Measurements from ENCODE around the gene SERPINB13. TPM values are rescaled to one million over a fixed set of nuclear protein-coding genes. Genes with fewer than 3 reads are reported as not detected.
A peak's percentile ranks its signal among the peaks of the same experiment; 100 is the strongest.

Gene SERPINB13
- total RNA-seq, 4 donors from 2014 or later, result 168 to 354 (median 201) TPM

DNA sequence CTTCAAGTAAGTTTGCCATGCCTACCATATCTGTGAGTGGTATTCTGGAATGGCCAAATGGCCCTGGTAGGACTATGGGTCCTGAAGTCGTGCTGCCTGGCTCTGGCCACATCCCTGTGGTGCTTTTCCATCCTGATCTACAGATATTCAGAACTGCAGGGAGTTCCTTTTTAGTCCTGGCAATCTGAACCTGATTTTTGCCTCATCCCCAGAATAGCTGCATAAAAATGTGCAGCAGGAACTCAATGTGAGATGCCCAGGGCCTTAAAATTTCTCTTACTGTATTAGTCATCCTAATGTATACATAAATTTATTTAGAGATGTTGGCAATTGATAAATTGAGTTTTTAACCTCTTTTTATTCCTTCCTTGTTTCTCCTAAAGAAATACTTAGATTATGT, 5.3 kb downstream of the SERPINB13 start:
- WGBS, 2 donors, result 25 to 57% methylated on average over 1 of the region's 1 CpG
- TF ChIP-seq, protein P1, sequence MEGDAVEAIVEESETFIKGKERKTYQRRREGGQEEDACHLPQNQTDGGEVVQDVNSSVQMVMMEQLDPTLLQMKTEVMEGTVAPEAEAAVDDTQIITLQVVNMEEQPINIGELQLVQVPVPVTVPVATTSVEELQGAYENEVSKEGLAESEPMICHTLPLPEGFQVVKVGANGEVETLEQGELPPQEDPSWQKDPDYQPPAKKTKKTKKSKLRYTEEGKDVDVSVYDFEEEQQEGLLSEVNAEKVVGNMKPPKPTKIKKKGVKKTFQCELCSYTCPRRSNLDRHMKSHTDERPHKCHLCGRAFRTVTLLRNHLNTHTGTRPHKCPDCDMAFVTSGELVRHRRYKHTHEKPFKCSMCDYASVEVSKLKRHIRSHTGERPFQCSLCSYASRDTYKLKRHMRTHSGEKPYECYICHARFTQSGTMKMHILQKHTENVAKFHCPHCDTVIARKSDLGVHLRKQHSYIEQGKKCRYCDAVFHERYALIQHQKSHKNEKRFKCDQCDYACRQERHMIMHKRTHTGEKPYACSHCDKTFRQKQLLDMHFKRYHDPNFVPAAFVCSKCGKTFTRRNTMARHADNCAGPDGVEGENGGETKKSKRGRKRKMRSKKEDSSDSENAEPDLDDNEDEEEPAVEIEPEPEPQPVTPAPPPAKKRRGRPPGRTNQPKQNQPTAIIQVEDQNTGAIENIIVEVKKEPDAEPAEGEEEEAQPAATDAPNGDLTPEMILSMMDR (IDR thresholded peaks at IDR 0.05), result no peak
- no peak for TF ChIP-seq POLR2A (IDR thresholded peaks at IDR 0.05)
- H3K4me3 ChIP-seq, result no peak overlapping the region
- intact Hi-C loops (cut with DNase I), result no loop called here
- H3K9me3 ChIP-seq, result no peaks in the 10 kb centered on the region
- no peak for DNase-seq
- no peaks in the 10 kb centered on the region for H3K27me3 ChIP-seq
- peaks cover 0 to 22% (median 0%) of the 10 kb centered on the region in 3 donors for H3K4me1 ChIP-seq
- H3K36me3 ChIP-seq, result peaks cover 0 to 56% (median 0%) of the 10 kb centered on the region in 3 donors
- H3K27ac ChIP-seq, result no peak overlapping the region

GRCh38 chr18:63596964-63597363, 9.8 kb downstream of the SERPINB13 start:
- Histone ChIP-seq H3K4me1 (no peaks in the 10 kb centered on the region), H3K4me3 (no peak overlapping the region), H3K36me3 (peaks cover 0 to 35% (median 0%) of the 10 kb centered on the region in 3 donors), H3K27me3 (no peaks in the 10 kb centered on the region), H3K27ac (no peak overlapping the region), H3K9me3 (no peaks in the 10 kb centered on the region)
- DNase-seq, result no peak
- 79 to 81% methylated on average over 14 of the region's 14 CpGs for WGBS, 2 donors
- intact Hi-C loops (cut with DNase I), result no loop called here
- TF ChIP-seq, protein P1 (IDR thresholded peaks at IDR 0.05), result no peak
- no peak for TF ChIP-seq POLR2A (IDR thresholded peaks at IDR 0.05)

DNA sequence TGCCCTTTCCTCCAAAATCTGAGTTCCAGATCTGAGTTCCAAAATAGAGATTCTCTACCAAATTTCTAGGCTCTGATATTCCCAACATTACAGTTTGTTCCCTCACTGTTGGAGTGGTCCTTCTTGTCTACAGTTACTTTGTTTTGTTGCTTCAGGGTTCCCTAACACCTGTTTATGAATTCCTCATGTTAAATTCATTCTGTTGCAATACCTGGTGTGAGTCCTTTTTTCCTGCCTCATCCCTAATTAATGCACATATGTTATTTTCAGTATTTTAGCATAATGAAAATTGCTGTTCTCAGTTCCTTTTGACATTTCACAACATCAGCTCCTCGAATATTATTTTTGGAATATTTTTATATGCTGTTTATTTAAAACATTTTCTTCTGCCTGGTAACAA, 16.2 kb downstream of the SERPINB13 start:
- peaks cover 0 to 31% (median 0%) of the 10 kb centered on the region in 3 donors for H3K4me1 ChIP-seq
- H3K36me3 ChIP-seq, result no peaks in the 10 kb centered on the region
- H3K4me3 ChIP-seq, result no peak overlapping the region
- peak overlapping the region in 3 of 4 donors; percentile 33 to 85 (median 77) for H3K27ac ChIP-seq
- intact Hi-C loops (cut with DNase I), result no loop called here
- TF ChIP-seq, protein P1 (IDR thresholded peaks at IDR 0.05), result no peak
- no peak for TF ChIP-seq POLR2A (IDR thresholded peaks at IDR 0.05)
- DNase-seq, result no peak
- 21 to 36% methylated on average over 1 of the region's 1 CpG for WGBS, 2 donors
- no peaks in the 10 kb centered on the region for H3K27me3 ChIP-seq
- no peaks in the 10 kb centered on the region for H3K9me3 ChIP-seq

DNA sequence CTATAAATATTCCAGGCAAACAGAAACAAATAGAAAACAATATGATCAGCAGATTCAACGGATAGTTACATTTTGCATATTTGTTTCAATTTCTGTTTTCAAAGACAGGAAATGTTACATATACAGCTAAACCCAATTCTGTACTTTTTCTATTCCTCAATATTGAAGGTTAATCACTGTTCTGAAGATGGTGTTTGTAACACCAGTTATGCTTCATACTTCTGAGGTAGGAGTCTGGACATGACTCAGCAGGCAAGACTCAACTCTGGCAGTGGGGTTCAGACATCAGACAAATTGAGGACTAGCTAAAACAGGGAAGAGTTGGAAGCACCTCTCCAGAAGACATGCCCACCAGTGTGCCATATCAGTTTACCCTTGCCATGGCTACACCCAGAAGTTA, 16.6 kb downstream of the SERPINB13 start:
- WGBS, 2 donors, result 18 to 19% methylated on average over 1 of the region's 1 CpG
- Histone ChIP-seq H3K4me1 (peaks cover 0 to 31% (median 0%) of the 10 kb centered on the region in 3 donors), H3K9me3 (no peaks in the 10 kb centered on the region), H3K36me3 (no peaks in the 10 kb centered on the region), H3K4me3 (no peak overlapping the region), H3K27ac (peak overlapping the region in 3 of 4 donors; percentile 69 to 85 (median 77)), H3K27me3 (no peaks in the 10 kb centered on the region)
- intact Hi-C loops (cut with DNase I), result no loop called here
- DNase-seq, result no peak
- no peak for TF ChIP-seq POLR2A (IDR thresholded peaks at IDR 0.05)
- TF ChIP-seq, protein P1 (IDR thresholded peaks at IDR 0.05), result no peak

GRCh38 chr18:63604791-63605567, 17.8 kb downstream of the SERPINB13 start:
- WGBS, 2 donors, result 38 to 50% methylated on average over 4 of the region's 4 CpGs
- H3K36me3 ChIP-seq, result no peaks in the 10 kb centered on the region
- DNase-seq, result no peak

More at GRCh38 chr18:63604791-63605567, 17.8 kb downstream of the SERPINB13 start:
- intact Hi-C loops (cut with DNase I), result no loop called here
- Histone ChIP-seq H3K4me3 (no peak overlapping the region), H3K4me1 (peaks cover 0 to 31% (median 0%) of the 10 kb centered on the region in 3 donors), H3K27ac (peak overlapping the region; percentile 49 to 85 (median 73)), H3K9me3 (no peaks in the 10 kb centered on the region), H3K27me3 (no peaks in the 10 kb centered on the region)
- TF ChIP-seq, protein P1 (IDR thresholded peaks at IDR 0.05), result no peak
- TF ChIP-seq POLR2A (IDR thresholded peaks at IDR 0.05), result no peak

Measured in esophagus squamous epithelium (tissue), 5 donors.